ENCODE measurements around the gene MARCHF2. TPM values are rescaled to one million over a fixed set of nuclear protein-coding genes. Genes with fewer than 3 reads are reported as not detected.

The MARCHF2 gene
- polyA plus RNA-seq, 1 donor from 2014 or later, result 67.9 TPM

GRCh38 chr19:8453616-8454015 is 40.5 kb downstream of the MARCHF2 start:
- Histone ChIP-seq H3K9ac (ENCODE audit: low read length) (no peak overlapping the region), H4K20me1 (ENCODE audit: insufficient read depth) (peaks cover 89% of the 10 kb centered on the region), H3K79me2 (replicated peaks; ENCODE audit: insufficient read depth, low read length) (peaks cover 93% of the 10 kb centered on the region), H3K27ac (ENCODE audit: low read length) (no peak overlapping the region), H3K9me3 (ENCODE audit: low read length) (no peaks in the 10 kb centered on the region), H3K4me2 (ENCODE audit: low read length) (no peak overlapping the region), H3K4me3 (ENCODE audit: low read length) (no peak overlapping the region), H3F3A (ENCODE audit: insufficient read depth, low read length, poor library complexity, severe bottlenecking) (no peaks in the 10 kb centered on the region), H2AFZ (ENCODE audit: low read depth, low read length) (no peak overlapping the region), H3K9me2 (ENCODE audit: insufficient read depth, low read length) (no peaks in the 10 kb centered on the region), H3K36me3 (ENCODE audit: insufficient read depth, low read length) (peaks cover 9% of the 10 kb centered on the region), H3K27me3 (ENCODE audit: insufficient read depth, low read depth, low read length) (no peaks in the 10 kb centered on the region)
- TF ChIP-seq CTCF (IDR thresholded peaks at IDR 0.05; ENCODE audit: poor library complexity, severe bottlenecking) (no peak), SMC3 (conservative IDR thresholded peaks at IDR 0.05; ENCODE audit: poor library complexity) (no peak), MXI1 (conservative IDR thresholded peaks at IDR 0.05; ENCODE audit: poor library complexity, severe bottlenecking) (no peak), REST (IDR thresholded peaks at IDR 0.05; ENCODE audit: borderline replicate concordance) (no peak), RAD21 (conservative IDR thresholded peaks at IDR 0.05) (no peak), TAF1 (IDR thresholded peaks at IDR 0.05; ENCODE audit: low read depth) (no peak), POLR2AphosphoS5 (IDR thresholded peaks at IDR 0.05) (no peak), EP300 (conservative IDR thresholded peaks at IDR 0.05; ENCODE audit: poor library complexity, severe bottlenecking) (no peak)

GRCh38 chr19:8454218-8454617 is 41.1 kb downstream of the MARCHF2 start:
- Histone ChIP-seq H3K9ac (ENCODE audit: low read length) (no peak overlapping the region), H3K4me2 (ENCODE audit: low read length) (no peak overlapping the region), H4K20me1 (ENCODE audit: insufficient read depth) (peaks cover 86% of the 10 kb centered on the region), H3K9me2 (ENCODE audit: insufficient read depth, low read length) (no peaks in the 10 kb centered on the region), H3K27ac (ENCODE audit: low read length) (no peak overlapping the region), H3K9me3 (ENCODE audit: low read length) (no peaks in the 10 kb centered on the region), H3K36me3 (ENCODE audit: insufficient read depth, low read length) (peaks cover 9% of the 10 kb centered on the region), H3F3A (ENCODE audit: insufficient read depth, low read length, poor library complexity, severe bottlenecking) (no peaks in the 10 kb centered on the region), H2AFZ (ENCODE audit: low read depth, low read length) (no peak overlapping the region), H3K27me3 (ENCODE audit: insufficient read depth, low read depth, low read length) (no peaks in the 10 kb centered on the region), H3K4me3 (ENCODE audit: low read length) (no peak overlapping the region), H3K79me2 (replicated peaks; ENCODE audit: insufficient read depth, low read length) (peaks cover 93% of the 10 kb centered on the region)
- no peak for TF ChIP-seq MXI1 (conservative IDR thresholded peaks at IDR 0.05; ENCODE audit: poor library complexity, severe bottlenecking)
- no peak for TF ChIP-seq SMC3 (conservative IDR thresholded peaks at IDR 0.05; ENCODE audit: poor library complexity)
- TF ChIP-seq RAD21 (conservative IDR thresholded peaks at IDR 0.05), result no peak
- TF ChIP-seq TAF1 (IDR thresholded peaks at IDR 0.05; ENCODE audit: low read depth), result no peak
- no peak for TF ChIP-seq POLR2AphosphoS5 (IDR thresholded peaks at IDR 0.05)
- no peak for TF ChIP-seq EP300 (conservative IDR thresholded peaks at IDR 0.05; ENCODE audit: poor library complexity, severe bottlenecking)
- TF ChIP-seq CTCF (IDR thresholded peaks at IDR 0.05; ENCODE audit: poor library complexity, severe bottlenecking), result no peak
- no peak for TF ChIP-seq EZH2 (IDR thresholded peaks at IDR 0.05; ENCODE audit: borderline replicate concordance, insufficient read depth, low read length, poor library complexity, severe bottlenecking)
- no peak for TF ChIP-seq REST (IDR thresholded peaks at IDR 0.05; ENCODE audit: borderline replicate concordance)

Data from neural cell (in vitro differentiated cells).